ENCODE results near the gene ITGAX. TPM values are rescaled to one million over a fixed set of nuclear protein-coding genes. Genes with fewer than 3 reads are reported as not detected.

The ITGAX gene
- total RNA-seq, 2 experiments from 2014 or later = not detected

GRCh38 chr16:31344712-31345111, 10.3 kb upstream of the ITGAX start:
- CTCF ChIA-PET (ENCODE audit: unreplicated experiment) = no interaction called here
- Histone ChIP-seq H3K9me3 (ENCODE audit: low read length) (no peaks in the 10 kb centered on the region), H4K20me1 (ENCODE audit: insufficient read depth, low read length) (no peaks in the 10 kb centered on the region), H3K79me2 (ENCODE audit: insufficient read depth, low read depth, low read length) (no peaks in the 10 kb centered on the region), H3K4me2 (ENCODE audit: low read length) (no peak overlapping the region), H3K9me2 (ENCODE audit: insufficient read depth, low read length) (no peaks in the 10 kb centered on the region), H3K36me3 (ENCODE audit: insufficient read depth, low read length) (no peaks in the 10 kb centered on the region), H3K4me3 (ENCODE audit: low read depth, low read length, poor library complexity, severe bottlenecking) (no peak overlapping the region), H2AFZ (ENCODE audit: low read length) (no peak overlapping the region), H3K27ac (ENCODE audit: low read depth, low read length, poor library complexity, severe bottlenecking) (no peak overlapping the region), H3K4me1 (ENCODE audit: insufficient read depth, low read length, poor library complexity, severe bottlenecking) (no peaks in the 10 kb centered on the region)
- no peak for DNase-seq (ENCODE audit: low spot score)
- intact Hi-C loops (cut with micrococcal nuclease; ENCODE audit: unreplicated experiment) = no loop called here
- POLR2A ChIA-PET = no interaction called here
- BruUV-seq (replicated peaks) = no TSS peak
- no peak for TF ChIP-seq CTCF (conservative IDR thresholded peaks at IDR 0.05; ENCODE audit: low read length)
- TF ChIP-seq EZH2phosphoT487 (IDR thresholded peaks at IDR 0.05; ENCODE audit: borderline replicate concordance, low read depth, low read length) = no peak

GRCh38 chr16:31347445-31347844, 7.5 kb upstream of the ITGAX start:
- peaks cover 6% of the 10 kb centered on the region for H3K4me1 ChIP-seq (ENCODE audit: insufficient read depth, low read length, poor library complexity, severe bottlenecking)
- TF ChIP-seq CTCF (conservative IDR thresholded peaks at IDR 0.05; ENCODE audit: low read length) (no peak), EZH2phosphoT487 (IDR thresholded peaks at IDR 0.05; ENCODE audit: borderline replicate concordance, low read depth, low read length) (no peak)

GRCh38 chr16:31348579-31348978, 6.4 kb upstream of the ITGAX start:
- intact Hi-C loops (cut with micrococcal nuclease; ENCODE audit: unreplicated experiment) = no loop called here
- Histone ChIP-seq H3K4me3 (ENCODE audit: low read depth, low read length, poor library complexity, severe bottlenecking) (no peak overlapping the region), H3K36me3 (ENCODE audit: insufficient read depth, low read length) (no peaks in the 10 kb centered on the region), H3K4me1 (ENCODE audit: insufficient read depth, low read length, poor library complexity, severe bottlenecking) (peaks cover 6% of the 10 kb centered on the region), H3K27ac (ENCODE audit: low read depth, low read length, poor library complexity, severe bottlenecking) (no peak overlapping the region), H3K9me3 (ENCODE audit: low read length) (no peaks in the 10 kb centered on the region), H3K4me2 (ENCODE audit: low read length) (no peak overlapping the region), H3K9me2 (ENCODE audit: insufficient read depth, low read length) (no peaks in the 10 kb centered on the region), H2AFZ (ENCODE audit: low read length) (no peak overlapping the region), H4K20me1 (ENCODE audit: insufficient read depth, low read length) (no peaks in the 10 kb centered on the region), H3K79me2 (ENCODE audit: insufficient read depth, low read depth, low read length) (no peaks in the 10 kb centered on the region)
- DNase-seq (ENCODE audit: low spot score) = no peak
- TF ChIP-seq CTCF (conservative IDR thresholded peaks at IDR 0.05; ENCODE audit: low read length) = no peak
- no peak for TF ChIP-seq EZH2phosphoT487 (IDR thresholded peaks at IDR 0.05; ENCODE audit: borderline replicate concordance, low read depth, low read length)
- BruUV-seq (replicated peaks) = no TSS peak
- ChIA-PET POLR2A (interaction anchor here (0.6 kb wide), 1 partner anchor 387 kb away, joined by 4 read pairs; no protein-coding TSS in a partner anchor), CTCF (ENCODE audit: unreplicated experiment) (no interaction called here)

More at GRCh38 chr16:31347445-31347844, 7.5 kb upstream of the ITGAX start:
- H3K36me3 ChIP-seq (ENCODE audit: insufficient read depth, low read length) = no peaks in the 10 kb centered on the region
- H3K27ac ChIP-seq (ENCODE audit: low read depth, low read length, poor library complexity, severe bottlenecking) = no peak overlapping the region
- no peak overlapping the region for H2AFZ ChIP-seq (ENCODE audit: low read length)
- BruUV-seq (replicated peaks) = no TSS peak
- intact Hi-C loops (cut with micrococcal nuclease; ENCODE audit: unreplicated experiment) = no loop called here
- DNase-seq (ENCODE audit: low spot score) = no peak
- H3K4me2 ChIP-seq (ENCODE audit: low read length) = no peak overlapping the region
- POLR2A ChIA-PET = no interaction called here
- no peaks in the 10 kb centered on the region for H4K20me1 ChIP-seq (ENCODE audit: insufficient read depth, low read length)
- no peaks in the 10 kb centered on the region for H3K9me3 ChIP-seq (ENCODE audit: low read length)
- H3K4me3 ChIP-seq (ENCODE audit: low read depth, low read length, poor library complexity, severe bottlenecking) = no peak overlapping the region
- CTCF ChIA-PET (ENCODE audit: unreplicated experiment) = no interaction called here
- no peaks in the 10 kb centered on the region for H3K9me2 ChIP-seq (ENCODE audit: insufficient read depth, low read length)
- no peaks in the 10 kb centered on the region for H3K79me2 ChIP-seq (ENCODE audit: insufficient read depth, low read depth, low read length)
